Mucosa of rectum (tissue), 2 donors: Measurements from ENCODE around the gene ZFAND2A.

Experiments
- H3K27ac ChIP-seq, 2 donors: one replicate each; pipeline ENCODE4 v1.7.0; 2013; ENCODE audit warnings: inconsistent platforms in 2 of 2, low read depth in 2 of 2, low read length in 2 of 2
- H3K27me3 ChIP-seq, 2 donors: one replicate each; pipeline ENCODE4 v1.7.0; 2013; ENCODE audit warnings: low read length in 2 of 2; ENCODE audit not compliant: control insufficient read depth in 2 of 2, insufficient read depth in 2 of 2
- H3K36me3 ChIP-seq, 2 donors: one replicate each; pipeline ENCODE4 v1.7.0; 2013; ENCODE audit warnings: low read length in 2 of 2; ENCODE audit not compliant: control insufficient read depth in 2 of 2, insufficient read depth in 2 of 2
- H3K4me1 ChIP-seq, 2 donors: one replicate each; pipeline ENCODE4 v1.7.0; 2013; ENCODE audit warnings: low read length in 2 of 2, mild to moderate bottlenecking in 1 of 2; ENCODE audit not compliant: control insufficient read depth in 2 of 2, insufficient read depth in 2 of 2
- H3K4me3 ChIP-seq, 2 donors: one replicate each; pipeline ENCODE4 v1.7.0; 2013; ENCODE audit warnings: low read length in 2 of 2
- H3K9ac ChIP-seq, 2 donors: one replicate each; pipeline ENCODE4 v1.7.0; 2013; ENCODE audit warnings: low read length in 2 of 2, low read depth in 1 of 2, mild to moderate bottlenecking in 1 of 2
- H3K9me3 ChIP-seq, 2 donors: one replicate each; pipeline ENCODE4 v1.7.0; 2013; ENCODE audit warnings: low read length in 2 of 2; ENCODE audit not compliant: control insufficient read depth in 2 of 2
- donor health status: healthy.
- donor health status: Normal muscosa, but diverticular disease.

Gene ZFAND2A

GRCh38 chr7:1106063-1106792 lies 53.8 kb downstream of the ZFAND2A start:
- Histone ChIP-seq H3K27me3 (no peaks in the 10 kb centered on the region), H3K27ac (no peak overlapping the region), H3K4me3 (no peak overlapping the region), H3K4me1 (peaks cover 0 to 4% of the 10 kb centered on the region in 2 donors), H3K9me3 (no peaks in the 10 kb centered on the region), H3K9ac (no peak overlapping the region), H3K36me3 (no peaks in the 10 kb centered on the region)

- H3K9ac ChIP-seq: no peak overlapping the region
- H3K27me3 ChIP-seq: no peaks in the 10 kb centered on the region
These were observed 54.8 kb downstream of the ZFAND2A start for GRCh38 chr7:1105189-1105588.

GRCh38 chr7:1104516-1105179 lies 55.3 kb downstream of the ZFAND2A start:
- Histone ChIP-seq H3K36me3 (peaks cover 0 to 1% of the 10 kb centered on the region in 2 donors), H3K4me1 (peaks cover 0 to 4% of the 10 kb centered on the region in 2 donors), H3K27me3 (no peaks in the 10 kb centered on the region), H3K9me3 (no peaks in the 10 kb centered on the region), H3K27ac (no peak overlapping the region), H3K4me3 (no peak overlapping the region), H3K9ac (no peak overlapping the region)

More at GRCh38 chr7:1105189-1105588, 54.8 kb downstream of the ZFAND2A start:
- Histone ChIP-seq H3K27ac (no peak overlapping the region), H3K4me1 (peaks cover 0 to 4% of the 10 kb centered on the region in 2 donors), H3K4me3 (no peak overlapping the region), H3K36me3 (no peaks in the 10 kb centered on the region), H3K9me3 (no peaks in the 10 kb centered on the region)

GRCh38 chr7:1103789-1104515 lies 56.0 kb downstream of the ZFAND2A start:
- peaks cover 0 to 4% of the 10 kb centered on the region in 2 donors for H3K4me1 ChIP-seq
- no peaks in the 10 kb centered on the region for H3K27me3 ChIP-seq
- no peak overlapping the region for H3K9ac ChIP-seq
- H3K9me3 ChIP-seq: no peaks in the 10 kb centered on the region
- H3K36me3 ChIP-seq: peaks cover 0 to 2% of the 10 kb centered on the region in 2 donors
- H3K27ac ChIP-seq: no peak overlapping the region
- H3K4me3 ChIP-seq: no peak overlapping the region

GRCh38 chr7:1103009-1103788 lies 56.8 kb downstream of the ZFAND2A start:
- H3K9ac ChIP-seq: no peak overlapping the region
- peaks cover 0 to 4% of the 10 kb centered on the region in 2 donors for H3K4me1 ChIP-seq
- no peaks in the 10 kb centered on the region for H3K27me3 ChIP-seq
- no peaks in the 10 kb centered on the region for H3K9me3 ChIP-seq
- H3K36me3 ChIP-seq: peaks cover 0 to 6% of the 10 kb centered on the region in 2 donors
- H3K27ac ChIP-seq: no peak overlapping the region
- H3K4me3 ChIP-seq: peak overlapping the region in 1 of 2 donors; percentile 37
